Esophagus squamous epithelium (tissue), 4 donors: ENCODE results near the gene ZGPAT.

Experiments used
- POLR2A ChIP-seq, 4 donors: fragments of 450-650 bp; IDR thresholded peaks; one replicate each; pipeline ENCODE4 v1.6.1; 2017; ENCODE audit warnings: antibody characterized with exemption in 4 of 4, mild to moderate bottlenecking in 4 of 4, moderate library complexity in 3 of 4
- TF ChIP-seq, protein P1 (sequence below), 6 experiments: fragments of 450-650 bp in 4 of 6; fragments of 200-600 bp in 2 of 6; sonication (generic) in 2 of 6; IDR thresholded peaks; one replicate each; pipeline ENCODE4 v1.5.1; 2016 to 2019; ENCODE audit warnings: antibody characterized with exemption in 6 of 6, mild to moderate bottlenecking in 4 of 6, moderate library complexity in 4 of 6

DNA sequence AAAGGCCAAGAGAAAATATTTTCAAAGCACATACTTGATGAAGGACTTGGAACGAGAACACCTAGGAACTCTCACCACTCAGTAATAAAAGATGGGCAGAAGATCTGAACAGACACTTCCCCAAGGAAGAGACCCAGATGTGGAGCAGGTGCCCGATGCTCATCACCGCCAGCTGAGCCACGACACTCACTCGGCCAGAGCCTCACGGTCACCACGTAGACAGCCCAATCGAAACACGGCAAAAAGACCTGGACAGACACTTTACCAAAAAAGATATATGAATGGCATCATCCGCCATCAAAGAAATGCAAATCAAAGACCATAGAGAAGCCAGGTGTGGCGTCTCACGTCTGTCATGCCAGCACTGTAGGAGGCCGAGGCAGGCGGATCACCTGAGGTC is 73.3 kb downstream of the ZGPAT start:
- TF ChIP-seq, protein P1, sequence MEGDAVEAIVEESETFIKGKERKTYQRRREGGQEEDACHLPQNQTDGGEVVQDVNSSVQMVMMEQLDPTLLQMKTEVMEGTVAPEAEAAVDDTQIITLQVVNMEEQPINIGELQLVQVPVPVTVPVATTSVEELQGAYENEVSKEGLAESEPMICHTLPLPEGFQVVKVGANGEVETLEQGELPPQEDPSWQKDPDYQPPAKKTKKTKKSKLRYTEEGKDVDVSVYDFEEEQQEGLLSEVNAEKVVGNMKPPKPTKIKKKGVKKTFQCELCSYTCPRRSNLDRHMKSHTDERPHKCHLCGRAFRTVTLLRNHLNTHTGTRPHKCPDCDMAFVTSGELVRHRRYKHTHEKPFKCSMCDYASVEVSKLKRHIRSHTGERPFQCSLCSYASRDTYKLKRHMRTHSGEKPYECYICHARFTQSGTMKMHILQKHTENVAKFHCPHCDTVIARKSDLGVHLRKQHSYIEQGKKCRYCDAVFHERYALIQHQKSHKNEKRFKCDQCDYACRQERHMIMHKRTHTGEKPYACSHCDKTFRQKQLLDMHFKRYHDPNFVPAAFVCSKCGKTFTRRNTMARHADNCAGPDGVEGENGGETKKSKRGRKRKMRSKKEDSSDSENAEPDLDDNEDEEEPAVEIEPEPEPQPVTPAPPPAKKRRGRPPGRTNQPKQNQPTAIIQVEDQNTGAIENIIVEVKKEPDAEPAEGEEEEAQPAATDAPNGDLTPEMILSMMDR (IDR thresholded peaks at IDR 0.05) = no peak
- TF ChIP-seq POLR2A (IDR thresholded peaks at IDR 0.05) = no peak
